Adrenal gland (tissue), 5 donors: Measurements from ENCODE around the gene SNX9.

Experiments used
- CTCF ChIP-seq, 6 experiments: fragments of 450-650 bp in 4 of 6; fragments of 200-600 bp in 2 of 6; sonication (generic) in 1 of 6; IDR thresholded peaks; 1 replicate in 5 of 6; 2 replicates in 1 of 6; pipeline versions ENCODE4 v1.5.1 to v1.8.0; 2016 to 2021; ENCODE audit warnings: antibody characterized with exemption in 6 of 6, mild to moderate bottlenecking in 2 of 6, moderate library complexity in 1 of 6
- POLR2A ChIP-seq, 2 donors: fragments of 450-650 bp; IDR thresholded peaks; one replicate each; pipeline ENCODE4 v1.6.1; 2017; ENCODE audit warnings: antibody characterized with exemption in 2 of 2, mild to moderate bottlenecking in 2 of 2, moderate library complexity in 1 of 2
- donor health status: DM: no; HTN: no; CAD: no.

DNA sequence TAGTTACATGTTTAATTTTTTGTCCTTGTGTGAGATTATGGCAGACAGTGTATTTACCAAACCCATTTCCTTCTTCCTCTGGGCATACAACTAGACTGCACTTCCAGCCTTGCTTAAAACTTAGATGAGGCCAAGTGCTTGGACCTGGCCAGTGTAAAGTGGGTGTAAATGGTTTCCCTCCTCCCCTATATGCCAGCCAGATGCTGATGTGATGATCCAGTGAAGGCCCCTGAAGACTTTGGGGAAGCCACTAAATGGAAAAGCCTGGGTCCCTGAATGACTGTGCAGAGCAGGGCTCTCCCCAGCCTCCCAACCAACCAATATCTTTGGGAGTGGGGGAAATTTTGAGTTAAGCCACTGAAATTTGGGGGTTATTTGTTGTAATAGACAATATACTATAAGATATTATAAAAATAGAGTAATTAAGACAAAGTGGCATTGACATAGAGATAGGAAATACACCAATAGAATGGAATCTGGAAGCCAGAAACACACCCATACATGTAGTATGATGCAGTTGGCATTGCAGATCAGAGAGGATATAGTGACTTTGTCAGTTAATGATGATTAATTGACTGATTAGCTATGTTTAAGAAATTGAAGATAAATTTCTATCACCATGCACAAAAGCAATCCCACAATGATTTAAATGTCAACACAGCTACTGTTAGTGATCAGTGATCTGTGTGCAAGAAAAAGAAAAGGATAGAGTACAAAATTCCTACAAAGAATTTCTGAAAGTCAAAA is 10.4 kb upstream of the SNX9 start:
- TF ChIP-seq CTCF (IDR thresholded peaks at IDR 0.05) (no peak), POLR2A (IDR thresholded peaks at IDR 0.05) (no peak)
